ENCODE results near the gene NLGN1.
A peak's percentile ranks its signal among the peaks of the same experiment; 100 is the strongest.

The NLGN1 gene

GRCh38 chr3:173403376-173403775 is 5.8 kb downstream of the NLGN1 start:
- H3K4me3 ChIP-seq (ENCODE audit: low read depth, low read length) = no peak overlapping the region
- DNase-seq (ENCODE audit: low read depth) = no peak
- no peak for TF ChIP-seq CTCF (IDR thresholded peaks at IDR 0.05; ENCODE audit: control insufficient read depth, extremely low read depth, insufficient read depth)

GRCh38 chr3:173404156-173404555 is 6.6 kb downstream of the NLGN1 start:
- H3K4me3 ChIP-seq (ENCODE audit: low read depth, low read length) = no peak overlapping the region
- TF ChIP-seq CTCF (IDR thresholded peaks at IDR 0.05; ENCODE audit: control insufficient read depth, extremely low read depth, insufficient read depth) = no peak
- DNase-seq (ENCODE audit: low read depth) = no peak

- DNase-seq (ENCODE audit: low read depth) = no peak
- TF ChIP-seq CTCF (IDR thresholded peaks at IDR 0.05; ENCODE audit: control insufficient read depth, extremely low read depth, insufficient read depth) = no peak
- no peak overlapping the region for H3K4me3 ChIP-seq (ENCODE audit: low read depth, low read length)
Measured at GRCh38 chr3:173410436-173410835, 12.9 kb downstream of the NLGN1 start.

- TF ChIP-seq CTCF (IDR thresholded peaks at IDR 0.05; ENCODE audit: control insufficient read depth, extremely low read depth, insufficient read depth) = no peak
- no peak overlapping the region for H3K4me3 ChIP-seq (ENCODE audit: low read depth, low read length)
- DNase-seq (ENCODE audit: low read depth) = no peak
Measured at GRCh38 chr3:173410849-173411248, 13.3 kb downstream of the NLGN1 start.

- DNase-seq (ENCODE audit: low read depth) = no peak
Measured at GRCh38 chr3:173411375-173411973, 13.9 kb downstream of the NLGN1 start.

GRCh38 chr3:173416070-173416469 is 18.5 kb downstream of the NLGN1 start:
- TF ChIP-seq CTCF (IDR thresholded peaks at IDR 0.05; ENCODE audit: control insufficient read depth, extremely low read depth, insufficient read depth) = no peak
- no peak overlapping the region for H3K4me3 ChIP-seq (ENCODE audit: low read depth, low read length)
- no peak for DNase-seq (ENCODE audit: low read depth)

More at GRCh38 chr3:173411375-173411973, 13.9 kb downstream of the NLGN1 start:
- TF ChIP-seq CTCF (IDR thresholded peaks at IDR 0.05; ENCODE audit: control insufficient read depth, extremely low read depth, insufficient read depth) = peak; percentile 71
- no peak overlapping the region for H3K4me3 ChIP-seq (ENCODE audit: low read depth, low read length)

GRCh38 chr3:173429076-173429475 is 31.5 kb downstream of the NLGN1 start:
- no peak for TF ChIP-seq CTCF (IDR thresholded peaks at IDR 0.05; ENCODE audit: control insufficient read depth, extremely low read depth, insufficient read depth)
- DNase-seq (ENCODE audit: low read depth) = no peak
- H3K4me3 ChIP-seq (ENCODE audit: low read depth, low read length) = no peak overlapping the region
